IMR-90 (cell line): ENCODE measurements around the gene ING3. TPM values are rescaled to one million over a fixed set of nuclear protein-coding genes. Genes with fewer than 3 reads are reported as not detected.

Source experiments
- ATAC-seq: fragments of 200-7000 bp; cut with Tn5 transposase; 2 replicates; pipeline ENCODE4 v1.9.1; 2020; ENCODE audit warnings: low read depth, mild to moderate bottlenecking, moderate library complexity
- BruUV-seq: library from RNA; stranded (reverse); fragments of 400-500 nt; replicated peaks from 2 replicates; lab custom pipeline; 2021; lab: Mats Ljungman, UMichigan
- CTCF ChIA-PET: fragments of 300-600 bp; formaldehyde crosslinking; extraction: SDS; loops from one replicate; lab custom pipeline; 2021; ENCODE audit warnings: antibody characterized with exemption; lab: Yijun Ruan, JAX
- POLR2A ChIA-PET: fragments of 300-600 bp; sonication (Branson Sonifier 250); formaldehyde crosslinking; loops from one replicate; lab custom pipeline; 2022; ENCODE audit warnings: antibody characterized with exemption; ENCODE audit not compliant: unreplicated experiment; lab: Charles Lee
- DNase-seq: peaks from one replicate; pipeline ENCODE4 v3.0.0; 2013
- H2AFZ ChIP-seq: replicated peaks from 2 replicates; pipeline ENCODE3; 2013; ENCODE audit warnings: low read length, mild to moderate bottlenecking; ENCODE audit not compliant: poor library complexity
- H2AK5ac ChIP-seq: 2 replicates; pipeline ENCODE4 v1.6.1; 2013; ENCODE audit warnings: low read depth, low read length, inconsistent platforms
- H2AK9ac ChIP-seq: replicated peaks from 2 replicates; pipeline ENCODE3; 2013; ENCODE audit warnings: mild to moderate bottlenecking, low read depth, low read length, moderate library complexity; ENCODE audit not compliant: poor library complexity
- H2BK120ac ChIP-seq: 2 replicates; pipeline ENCODE4 v1.6.1; 2013; ENCODE audit warnings: low read depth, low read length, inconsistent platforms
- H2BK15ac ChIP-seq: 3 replicates; pipeline ENCODE4 v1.6.1; 2013; ENCODE audit warnings: low read depth, low read length, inconsistent platforms
- H2BK20ac ChIP-seq: 2 replicates; pipeline ENCODE4 v1.6.1; 2013; ENCODE audit warnings: low read depth, mild to moderate bottlenecking, inconsistent platforms, low read length, moderate library complexity
- H2BK5ac ChIP-seq: 2 replicates; pipeline ENCODE4 v1.6.1; 2013; ENCODE audit warnings: mild to moderate bottlenecking, low read depth, low read length, inconsistent platforms; ENCODE audit not compliant: poor library complexity, severe bottlenecking
- H3K14ac ChIP-seq: replicated peaks from 2 replicates; pipeline ENCODE4 v1.6.1; 2013; ENCODE audit warnings: low read depth, low read length, inconsistent platforms
- H3K18ac ChIP-seq: 2 replicates; pipeline ENCODE4 v1.6.1; 2013; ENCODE audit warnings: low read depth, low read length, control low read depth
- H3K23ac ChIP-seq: 2 replicates; pipeline ENCODE4 v1.6.1; 2013; ENCODE audit warnings: low read depth, low read length, inconsistent platforms
- H3K27ac ChIP-seq: 2 replicates; pipeline ENCODE4 v1.5.1; 2013; ENCODE audit warnings: mild to moderate bottlenecking, control low read depth, low read length; ENCODE audit not compliant: insufficient read depth
- H3K27me3 ChIP-seq: 2 replicates; pipeline ENCODE4 v1.6.1; 2013; ENCODE audit warnings: low read length; ENCODE audit not compliant: control insufficient read depth, insufficient read depth
- H3K36me3 ChIP-seq: 2 replicates; pipeline ENCODE4 v1.6.1; 2013; ENCODE audit warnings: low read length, mixed read lengths; ENCODE audit not compliant: control insufficient read depth, insufficient read depth
- H3K4ac ChIP-seq: 2 replicates; pipeline ENCODE4 v1.6.1; 2013; ENCODE audit warnings: low read depth, low read length, inconsistent platforms
- H3K4me1 ChIP-seq: 2 replicates; pipeline ENCODE4 v1.6.1; 2013; ENCODE audit warnings: low read length, mixed read lengths; ENCODE audit not compliant: control insufficient read depth, insufficient read depth
- H3K4me2 ChIP-seq: 2 replicates; pipeline ENCODE4 v1.6.1; 2013; ENCODE audit warnings: low read depth, mild to moderate bottlenecking, control low read depth, low read length, moderate library complexity
- H3K4me3 ChIP-seq: 2 replicates; pipeline ENCODE4 v1.5.1; 2013; ENCODE audit warnings: low read depth, mild to moderate bottlenecking, control low read depth, low read length, moderate library complexity; ENCODE audit not compliant: insufficient read depth
- H3K56ac ChIP-seq: 2 replicates; pipeline ENCODE4 v1.6.1; 2013; ENCODE audit warnings: low read length, inconsistent platforms; ENCODE audit not compliant: insufficient read depth; ENCODE audit errors: extremely low read depth
- H3K79me1 ChIP-seq, 2 experiments: 2 replicates each; pipeline ENCODE4 v1.6.1; 2013; ENCODE audit warnings: low read length in 2 of 2, inconsistent platforms in 1 of 2, low read depth in 1 of 2
- H3K9ac ChIP-seq: 2 replicates; pipeline ENCODE4 v1.6.1; 2013; ENCODE audit warnings: low read depth, low read length, control low read depth
- H3K9me1 ChIP-seq: 2 replicates; pipeline ENCODE4 v1.6.1; 2013; ENCODE audit warnings: low read length, inconsistent platforms; ENCODE audit not compliant: insufficient read depth
- H3K9me3 ChIP-seq: 2 replicates; pipeline ENCODE4 v1.6.1; 2013; ENCODE audit warnings: low read length; ENCODE audit not compliant: control insufficient read depth, insufficient read depth
- H4K20me1 ChIP-seq: 2 replicates; pipeline ENCODE4 v1.6.1; 2013; ENCODE audit warnings: low read length, inconsistent platforms; ENCODE audit not compliant: insufficient read depth
- H4K5ac ChIP-seq: 2 replicates; pipeline ENCODE4 v1.6.1; 2013; ENCODE audit warnings: mild to moderate bottlenecking, low read depth, low read length, control low read depth
- H4K8ac ChIP-seq, 2 experiments: 2 replicates each; pipeline ENCODE4 v1.6.1; 2013; ENCODE audit warnings: low read depth in 2 of 2, low read length in 2 of 2, control low read depth in 1 of 2, inconsistent platforms in 1 of 2
- H4K91ac ChIP-seq: 2 replicates; pipeline ENCODE4 v1.6.1; 2013; ENCODE audit warnings: low read depth, low read length, inconsistent platforms; ENCODE audit not compliant: insufficient read depth
- BHLHE40 ChIP-seq: fragments of 150-350 bp; IDR thresholded peaks from 2 replicates; pipeline ENCODE4 v1.6.1; 2016; ENCODE audit warnings: mild to moderate bottlenecking, low read depth, low read length
- CEBPB ChIP-seq: IDR thresholded peaks from 2 replicates; pipeline ENCODE4 v1.6.1; 2012; ENCODE audit warnings: low read depth, low read length, improper control_type of control experiment
- CTCF ChIP-seq: conservative IDR thresholded peaks from 2 replicates; pipeline ENCODE4 v1.5.1; 2012; ENCODE audit warnings: mild to moderate bottlenecking, low read depth, low read length, improper control_type of control experiment
- FOS ChIP-seq: fragments of 150-350 bp; IDR thresholded peaks from 2 replicates; pipeline ENCODE4 v1.6.1; 2016; ENCODE audit warnings: low read depth, low read length
- MAFK ChIP-seq: IDR thresholded peaks from 2 replicates; pipeline ENCODE4 v1.6.1; 2012; ENCODE audit warnings: low read depth, low read length, improper control_type of control experiment
- MXI1 ChIP-seq: IDR thresholded peaks from 2 replicates; pipeline ENCODE4 v1.6.1; 2012; ENCODE audit warnings: low read depth, mild to moderate bottlenecking, low read length, moderate library complexity, borderline replicate concordance
- POLR2A ChIP-seq: IDR thresholded peaks from 2 replicates; pipeline ENCODE4 v1.6.1; 2012; ENCODE audit warnings: mild to moderate bottlenecking, low read depth, low read length
- WGBS, 2 experiments: methylation state at CpG; one replicate each; pipeline versions ENCODE4 v1.1.5 to v1.1.7; 2013; ENCODE audit warnings: missing lambda C conversion rate in 2 of 2; ENCODE audit not compliant: insufficient read length in 1 of 2; ENCODE audit errors: extremely low coverage in 2 of 2; 5-methylcytosine and 5-hydroxymethylcytosine counted together
- dilution Hi-C: fragments of 300-500 bp; cut with HindIII; formaldehyde crosslinking; loops from one replicate; pipeline ENCODE4 v1.14.3; 2018; ENCODE audit warnings: low sequenced_read_pairs; ENCODE audit not compliant: unreplicated experiment
- in situ Hi-C: fragments of 300-500 bp; cut with MboI; formaldehyde crosslinking; loops from 3 replicates; pipeline ENCODE4 v1.14.3; 2019; ENCODE audit warnings: low sequenced_read_pairs, inconsistent platforms, mixed read lengths
- intact Hi-C: fragments of 100-400 bp; cut with micrococcal nuclease; formaldehyde crosslinking; loops from 2 replicates; pipeline ENCODE4 v1.10.0; 2022
- polyA plus RNA-seq, 3 experiments: library from polyadenylated mRNA; depleted of rRNA; stranded (reverse); fragments of >200 nt; gene quantifications; 2 replicates each; pipeline ENCODE4 v1.2.3, GENCODE V29; 2012; ENCODE audit warnings: low replicate concordance in 1 of 3
- total RNA-seq: library from RNA; depleted of rRNA; stranded (reverse); fragments of >200 nt; gene quantifications from 2 replicates; pipeline ENCODE4 v1.2.3, GENCODE V29; 2012
- TF ChIP-seq, protein P1 (sequence below): fragments of 150-350 bp; IDR thresholded peaks from 2 replicates; pipeline ENCODE4 v1.6.1; 2016; ENCODE audit warnings: low read depth, mild to moderate bottlenecking, low read length, moderate library complexity, borderline replicate concordance

ING3 gene
- total and polyA plus RNA-seq, 2 of the 4 experiments (the other 2 are of a cell fraction): 7.2 to 11.3 TPM

DNA sequence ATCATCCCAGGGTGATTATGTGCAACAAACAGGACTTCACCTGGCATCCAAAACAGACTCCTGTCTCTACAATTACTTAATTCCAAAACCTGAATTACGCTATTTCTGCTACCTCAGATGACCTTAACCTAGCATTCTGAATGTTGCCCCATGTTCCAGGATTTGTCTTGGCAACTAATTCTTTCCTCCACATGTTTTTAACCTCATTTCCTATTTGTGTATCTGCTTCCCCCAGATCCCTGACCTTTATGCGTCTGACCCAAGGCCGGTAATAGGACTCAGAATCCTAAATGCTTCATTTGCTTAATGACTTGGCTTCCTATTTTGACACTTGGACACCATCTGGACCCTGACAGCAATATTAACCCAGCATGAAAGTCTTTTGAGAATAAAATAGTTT lies 8.7 kb upstream of the ING3 start:
- no peak for ATAC-seq
- no peaks in the 10 kb centered on the region for H3K36me3 ChIP-seq
- no peak overlapping the region for H2AFZ ChIP-seq
- H3K4me3 ChIP-seq: no peak overlapping the region
- ChIA-PET CTCF (interaction anchor here (1.3 kb wide), 1 partner anchor 150 kb away, joined by 5 read pairs; no protein-coding TSS in a partner anchor), POLR2A (no interaction called here)
- no peak overlapping the region for H2BK20ac ChIP-seq
- no CpG with 5 or more reads among the region's 3 CpGs for WGBS, 2 experiments
- no peak overlapping the region for H3K23ac ChIP-seq
- intact Hi-C loops: loop anchor here (1.0 to 5.0 kb wide), 3 partner anchors 85 to 149 kb away; partner anchors contain the start of gene TSPAN12
- H2AK5ac ChIP-seq: no peak overlapping the region
- dilution Hi-C loops: no loop called here
- no peaks in the 10 kb centered on the region for H3K4me1 ChIP-seq
- no peak overlapping the region for H4K91ac ChIP-seq
- H3K9ac ChIP-seq: no peak overlapping the region
- no peak for TF ChIP-seq POLR2A
- TF ChIP-seq MAFK: no peak
- TF ChIP-seq CEBPB: no peak
- TF ChIP-seq MXI1: no peak
- TF ChIP-seq FOS: no peak
- no peak for TF ChIP-seq CTCF
- TF ChIP-seq, protein P1, sequence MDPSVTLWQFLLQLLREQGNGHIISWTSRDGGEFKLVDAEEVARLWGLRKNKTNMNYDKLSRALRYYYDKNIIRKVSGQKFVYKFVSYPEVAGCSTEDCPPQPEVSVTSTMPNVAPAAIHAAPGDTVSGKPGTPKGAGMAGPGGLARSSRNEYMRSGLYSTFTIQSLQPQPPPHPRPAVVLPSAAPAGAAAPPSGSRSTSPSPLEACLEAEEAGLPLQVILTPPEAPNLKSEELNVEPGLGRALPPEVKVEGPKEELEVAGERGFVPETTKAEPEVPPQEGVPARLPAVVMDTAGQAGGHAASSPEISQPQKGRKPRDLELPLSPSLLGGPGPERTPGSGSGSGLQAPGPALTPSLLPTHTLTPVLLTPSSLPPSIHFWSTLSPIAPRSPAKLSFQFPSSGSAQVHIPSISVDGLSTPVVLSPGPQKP: no peak
- TF ChIP-seq BHLHE40: no peak
- no peak overlapping the region for H3K4me2 ChIP-seq
- in situ Hi-C loops: no loop called here
- H4K5ac ChIP-seq: no peak overlapping the region
- no peak overlapping the region for H2BK15ac ChIP-seq
- no TSS peak for BruUV-seq
- no peak overlapping the region for H3K56ac ChIP-seq
- H3K9me1 ChIP-seq: no peaks in the 10 kb centered on the region
- H2BK120ac ChIP-seq: no peak overlapping the region
- H3K79me1 ChIP-seq: no peaks in the 10 kb centered on the region
- no peak for DNase-seq
- 0 out of 2 replicates have a peak, but pooled peaks cover 2% of the 10 kb centered on the region for H3K27me3 ChIP-seq
- no peak overlapping the region for H3K18ac ChIP-seq
- no peak overlapping the region for H4K8ac ChIP-seq
- H2AK9ac ChIP-seq: no peak overlapping the region
- no peaks in the 10 kb centered on the region for H3K9me3 ChIP-seq
- H4K20me1 ChIP-seq: no peaks in the 10 kb centered on the region
- H2BK5ac ChIP-seq: no peak overlapping the region
- no peak overlapping the region for H3K27ac ChIP-seq
- H3K14ac ChIP-seq: no peak overlapping the region
- no peak overlapping the region for H3K4ac ChIP-seq
